ENCODE measurements around the gene KIF3A.

Gene KIF3A

GRCh38 chr5:132770476-132771159 lies 33.3 kb upstream of the KIF3A start:
- no peak for DNase-seq

- no peak for DNase-seq
Observed at GRCh38 chr5:132768485-132768868, 31.1 kb upstream of the KIF3A start.

- DNase-seq: peak; percentile 44
Observed at GRCh38 chr5:132767150-132767549, 29.8 kb upstream of the KIF3A start.

- DNase-seq: no peak
Observed at GRCh38 chr5:132766806-132767055, 29.4 kb upstream of the KIF3A start.

- DNase-seq: no peak
Observed at GRCh38 chr5:132766020-132766805, 28.9 kb upstream of the KIF3A start.

GRCh38 chr5:132765311-132766019 lies 28.1 kb upstream of the KIF3A start:
- no peak for DNase-seq

GRCh38 chr5:132764671-132765238 lies 27.4 kb upstream of the KIF3A start:
- no peak for DNase-seq

GRCh38 chr5:132764051-132764450 lies 26.7 kb upstream of the KIF3A start:
- DNase-seq: no peak

GRCh38 chr5:132763181-132764036 lies 26.1 kb upstream of the KIF3A start:
- no peak for DNase-seq

GRCh38 chr5:132762246-132763000 lies 25.1 kb upstream of the KIF3A start:
- DNase-seq: no peak

- DNase-seq: no peak
Observed at GRCh38 chr5:132761321-132762240, 24.2 kb upstream of the KIF3A start.

- DNase-seq: no peak
Observed at GRCh38 chr5:132760601-132761317, 23.4 kb upstream of the KIF3A start.

GRCh38 chr5:132760049-132760420 lies 22.7 kb upstream of the KIF3A start:
- no peak for DNase-seq

- DNase-seq: no peak
Observed at GRCh38 chr5:132759114-132760048, 22.0 kb upstream of the KIF3A start.

- DNase-seq: no peak
Observed at GRCh38 chr5:132758451-132758850, 21.1 kb upstream of the KIF3A start.

GRCh38 chr5:132756542-132756941 lies 19.2 kb upstream of the KIF3A start:
- no peak for DNase-seq

- DNase-seq: no peak
Observed at GRCh38 chr5:132754947-132755346, 17.6 kb upstream of the KIF3A start.

GRCh38 chr5:132754111-132754510 lies 16.8 kb upstream of the KIF3A start:
- no peak for DNase-seq

Data from NCI-H2029 treated with DMSO at 0.1 percent for 48 hours (cell line).